Peyer's patch (tissue), 4 donors: ENCODE measurements around the gene NFIB. TPM values are rescaled to one million over a fixed set of nuclear protein-coding genes. Genes with fewer than 3 reads are reported as not detected.

Experiments
- DNase-seq, 3 donors: peaks; one replicate each; pipeline ENCODE4 v3.0.0-alpha.2; 2017 to 2019
- H3K27ac ChIP-seq, 4 donors: fragments of 200-600 bp; sonication (generic); one replicate each; pipeline ENCODE4 v1.5.1; 2016 to 2019
- H3K27me3 ChIP-seq, 2 donors: fragments of 200-600 bp; sonication (generic); one replicate each; pipeline ENCODE4 v1.5.1; 2019
- H3K36me3 ChIP-seq, 3 donors: fragments of 200-600 bp; sonication (generic); one replicate each; pipeline ENCODE4 v1.5.1; 2016 to 2019
- H3K4me1 ChIP-seq, 4 donors: fragments of 200-600 bp; sonication (generic); one replicate each; pipeline ENCODE4 v1.5.1; 2016 to 2019
- H3K4me3 ChIP-seq, 4 donors: fragments of 200-600 bp; sonication (generic); 1 replicate in 3 of 4; 2 replicates in 1 of 4; pipeline ENCODE4 v1.5.1; 2016 to 2019; ENCODE audit warnings: mild to moderate bottlenecking in 1 of 4
- H3K9me3 ChIP-seq, 4 donors: fragments of 200-600 bp; sonication (generic); one replicate each; pipeline ENCODE4 v1.5.1; 2016 to 2019; ENCODE audit warnings: mild to moderate bottlenecking in 1 of 4
- POLR2A ChIP-seq, 2 donors: fragments of 450-650 bp; IDR thresholded peaks; one replicate each; pipeline ENCODE4 v1.5.1; 2017; ENCODE audit warnings: antibody characterized with exemption in 2 of 2, mild to moderate bottlenecking in 2 of 2, moderate library complexity in 2 of 2
- total RNA-seq, 4 donors: library from RNA; depleted of rRNA; stranded (reverse); fragments of >200 nt; gene quantifications; one replicate each; pipeline ENCODE4 v1.1.0, GENCODE V29; 2016
- TF ChIP-seq, protein P1 (sequence below), 6 experiments: fragments of 450-650 bp in 4 of 6; fragments of 200-600 bp in 2 of 6; sonication (generic) in 1 of 6; IDR thresholded peaks; one replicate each; pipeline ENCODE4 v1.5.1; 2017 to 2019; ENCODE audit warnings: antibody characterized with exemption in 6 of 6, mild to moderate bottlenecking in 3 of 6, moderate library complexity in 1 of 6

NFIB gene
- total RNA-seq, 4 donors from 2014 or later = 89.7 to 229 (median 159) TPM

- Histone ChIP-seq H3K4me1 (no peaks in the 10 kb centered on the region), H3K9me3 (no peaks in the 10 kb centered on the region), H3K36me3 (no peaks in the 10 kb centered on the region), H3K4me3 (no peak overlapping the region), H3K27ac (no peak overlapping the region), H3K27me3 (no peaks in the 10 kb centered on the region)
- no peak for TF ChIP-seq POLR2A (IDR thresholded peaks at IDR 0.05)
- TF ChIP-seq, protein P1, sequence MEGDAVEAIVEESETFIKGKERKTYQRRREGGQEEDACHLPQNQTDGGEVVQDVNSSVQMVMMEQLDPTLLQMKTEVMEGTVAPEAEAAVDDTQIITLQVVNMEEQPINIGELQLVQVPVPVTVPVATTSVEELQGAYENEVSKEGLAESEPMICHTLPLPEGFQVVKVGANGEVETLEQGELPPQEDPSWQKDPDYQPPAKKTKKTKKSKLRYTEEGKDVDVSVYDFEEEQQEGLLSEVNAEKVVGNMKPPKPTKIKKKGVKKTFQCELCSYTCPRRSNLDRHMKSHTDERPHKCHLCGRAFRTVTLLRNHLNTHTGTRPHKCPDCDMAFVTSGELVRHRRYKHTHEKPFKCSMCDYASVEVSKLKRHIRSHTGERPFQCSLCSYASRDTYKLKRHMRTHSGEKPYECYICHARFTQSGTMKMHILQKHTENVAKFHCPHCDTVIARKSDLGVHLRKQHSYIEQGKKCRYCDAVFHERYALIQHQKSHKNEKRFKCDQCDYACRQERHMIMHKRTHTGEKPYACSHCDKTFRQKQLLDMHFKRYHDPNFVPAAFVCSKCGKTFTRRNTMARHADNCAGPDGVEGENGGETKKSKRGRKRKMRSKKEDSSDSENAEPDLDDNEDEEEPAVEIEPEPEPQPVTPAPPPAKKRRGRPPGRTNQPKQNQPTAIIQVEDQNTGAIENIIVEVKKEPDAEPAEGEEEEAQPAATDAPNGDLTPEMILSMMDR (IDR thresholded peaks at IDR 0.05) = no peak
- DNase-seq = no peak
Measured at GRCh38 chr9:14068690-14069089, 245.3 kb downstream of the NFIB start.

GRCh38 chr9:14066831-14067230 is 247.1 kb downstream of the NFIB start:
- Histone ChIP-seq H3K27ac (no peak overlapping the region), H3K9me3 (no peaks in the 10 kb centered on the region), H3K4me3 (no peak overlapping the region), H3K36me3 (no peaks in the 10 kb centered on the region), H3K4me1 (no peaks in the 10 kb centered on the region), H3K27me3 (no peaks in the 10 kb centered on the region)
- DNase-seq = no peak
- no peak for TF ChIP-seq POLR2A (IDR thresholded peaks at IDR 0.05)
- TF ChIP-seq, protein P1 (IDR thresholded peaks at IDR 0.05) = no peak

DNA sequence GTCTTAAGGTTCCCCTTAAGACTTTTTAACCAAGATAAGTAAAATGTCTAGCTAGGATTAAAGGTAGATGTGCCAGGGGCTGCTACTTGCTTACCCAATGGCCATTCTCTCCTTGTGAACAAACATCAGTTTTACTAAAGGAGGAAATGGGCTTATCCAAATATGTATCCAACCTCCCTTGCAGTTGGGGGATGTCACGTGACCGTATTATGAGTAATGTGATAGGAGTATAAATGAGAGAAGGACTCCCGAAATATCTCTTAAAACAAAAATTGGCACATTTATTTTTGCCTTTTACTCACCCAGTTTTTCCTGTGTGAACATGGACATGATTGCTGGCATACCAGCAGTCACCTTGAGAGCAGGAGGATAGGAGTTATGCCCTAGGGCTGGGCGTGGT is 247.9 kb downstream of the NFIB start:
- Histone ChIP-seq H3K27me3 (no peaks in the 10 kb centered on the region), H3K9me3 (no peaks in the 10 kb centered on the region), H3K4me3 (no peak overlapping the region), H3K27ac (no peak overlapping the region), H3K36me3 (no peaks in the 10 kb centered on the region), H3K4me1 (no peaks in the 10 kb centered on the region)
- DNase-seq = no peak
- TF ChIP-seq, protein P1 (IDR thresholded peaks at IDR 0.05) = no peak
- TF ChIP-seq POLR2A (IDR thresholded peaks at IDR 0.05) = no peak

GRCh38 chr9:14064940-14065339 is 249.0 kb downstream of the NFIB start:
- no peak overlapping the region for H3K27ac ChIP-seq
- H3K36me3 ChIP-seq = no peaks in the 10 kb centered on the region
- DNase-seq = no peak
- H3K4me1 ChIP-seq = no peaks in the 10 kb centered on the region
- TF ChIP-seq, protein P1 (IDR thresholded peaks at IDR 0.05) = no peak
- TF ChIP-seq POLR2A (IDR thresholded peaks at IDR 0.05) = no peak
- H3K9me3 ChIP-seq = no peaks in the 10 kb centered on the region
- H3K27me3 ChIP-seq = no peaks in the 10 kb centered on the region
- H3K4me3 ChIP-seq = no peak overlapping the region

- TF ChIP-seq POLR2A (IDR thresholded peaks at IDR 0.05) = no peak
- TF ChIP-seq, protein P1 (IDR thresholded peaks at IDR 0.05) = no peak
- H3K4me3 ChIP-seq = no peak overlapping the region
- no peaks in the 10 kb centered on the region for H3K27me3 ChIP-seq
Measured at GRCh38 chr9:14063756-14064155, 250.2 kb downstream of the NFIB start.

DNA sequence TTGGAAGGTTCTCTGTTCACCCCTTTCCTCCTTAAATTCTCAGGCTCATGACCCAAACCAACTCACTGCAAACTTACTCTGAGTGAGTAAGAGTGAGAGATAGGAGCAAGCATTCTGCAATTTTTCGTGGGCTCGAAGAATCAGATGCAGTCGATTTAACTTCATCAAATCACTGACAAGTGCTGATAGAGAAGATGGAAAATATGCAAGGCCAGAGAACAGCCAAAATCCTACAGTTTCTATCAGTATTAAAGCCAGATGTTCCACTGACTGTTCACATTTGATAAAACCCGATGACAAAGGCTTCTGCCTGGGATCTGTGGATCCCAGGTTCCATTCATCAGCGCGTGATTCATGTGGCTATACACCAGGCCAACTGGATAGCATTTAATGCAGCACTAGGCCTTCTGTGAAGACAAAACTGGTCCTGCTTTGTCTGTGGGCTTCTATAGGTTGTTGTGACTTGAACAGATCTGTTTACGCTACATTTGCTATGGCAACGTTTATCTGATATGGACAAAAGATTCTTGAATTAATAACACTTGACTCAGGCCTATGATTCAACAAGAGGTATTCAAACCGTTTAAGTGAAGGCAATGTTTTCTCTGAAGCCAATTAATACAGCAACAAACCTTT is 251.2 kb downstream of the NFIB start:
- TF ChIP-seq, protein P1 (IDR thresholded peaks at IDR 0.05) = no peak
- TF ChIP-seq POLR2A (IDR thresholded peaks at IDR 0.05) = no peak
- Histone ChIP-seq H3K27me3 (no peaks in the 10 kb centered on the region), H3K9me3 (no peaks in the 10 kb centered on the region), H3K4me1 (no peaks in the 10 kb centered on the region), H3K36me3 (no peaks in the 10 kb centered on the region), H3K4me3 (no peak overlapping the region), H3K27ac (no peak overlapping the region)
- DNase-seq = no peak

More at GRCh38 chr9:14063756-14064155, 250.2 kb downstream of the NFIB start:
- Histone ChIP-seq H3K27ac (no peak overlapping the region), H3K9me3 (no peaks in the 10 kb centered on the region), H3K4me1 (no peaks in the 10 kb centered on the region), H3K36me3 (no peaks in the 10 kb centered on the region)
- DNase-seq = no peak
